ENCODE results near the gene MPST. TPM values are rescaled to one million over a fixed set of nuclear protein-coding genes. Genes with fewer than 3 reads are reported as not detected.

Gene MPST
- total RNA-seq, 1 donor from 2014 or later: 58.8 TPM

- Mint-ChIP-seq H3K9me3 (ENCODE audit: unreplicated experiment) (peaks cover 1% of the 10 kb centered on the region), H3K27ac (ENCODE audit: unreplicated experiment) (no peak overlapping the region), H3K27me3 (ENCODE audit: unreplicated experiment) (peaks cover 4% of the 10 kb centered on the region), H3K4me3 (ENCODE audit: unreplicated experiment) (no peak overlapping the region), H3K4me1 (ENCODE audit: low read depth, unreplicated experiment) (no peaks in the 10 kb centered on the region), H3K36me3 (ENCODE audit: unreplicated experiment) (peaks cover 3% of the 10 kb centered on the region)
- TF ChIP-seq, protein P1, sequence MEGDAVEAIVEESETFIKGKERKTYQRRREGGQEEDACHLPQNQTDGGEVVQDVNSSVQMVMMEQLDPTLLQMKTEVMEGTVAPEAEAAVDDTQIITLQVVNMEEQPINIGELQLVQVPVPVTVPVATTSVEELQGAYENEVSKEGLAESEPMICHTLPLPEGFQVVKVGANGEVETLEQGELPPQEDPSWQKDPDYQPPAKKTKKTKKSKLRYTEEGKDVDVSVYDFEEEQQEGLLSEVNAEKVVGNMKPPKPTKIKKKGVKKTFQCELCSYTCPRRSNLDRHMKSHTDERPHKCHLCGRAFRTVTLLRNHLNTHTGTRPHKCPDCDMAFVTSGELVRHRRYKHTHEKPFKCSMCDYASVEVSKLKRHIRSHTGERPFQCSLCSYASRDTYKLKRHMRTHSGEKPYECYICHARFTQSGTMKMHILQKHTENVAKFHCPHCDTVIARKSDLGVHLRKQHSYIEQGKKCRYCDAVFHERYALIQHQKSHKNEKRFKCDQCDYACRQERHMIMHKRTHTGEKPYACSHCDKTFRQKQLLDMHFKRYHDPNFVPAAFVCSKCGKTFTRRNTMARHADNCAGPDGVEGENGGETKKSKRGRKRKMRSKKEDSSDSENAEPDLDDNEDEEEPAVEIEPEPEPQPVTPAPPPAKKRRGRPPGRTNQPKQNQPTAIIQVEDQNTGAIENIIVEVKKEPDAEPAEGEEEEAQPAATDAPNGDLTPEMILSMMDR (IDR thresholded peaks at IDR 0.05; ENCODE audit: partially characterized antibody, unreplicated experiment): no peak
- DNase-seq: no peak
Measured at GRCh38 chr22:36991206-36991605, 28.3 kb upstream of the MPST start.

DNA sequence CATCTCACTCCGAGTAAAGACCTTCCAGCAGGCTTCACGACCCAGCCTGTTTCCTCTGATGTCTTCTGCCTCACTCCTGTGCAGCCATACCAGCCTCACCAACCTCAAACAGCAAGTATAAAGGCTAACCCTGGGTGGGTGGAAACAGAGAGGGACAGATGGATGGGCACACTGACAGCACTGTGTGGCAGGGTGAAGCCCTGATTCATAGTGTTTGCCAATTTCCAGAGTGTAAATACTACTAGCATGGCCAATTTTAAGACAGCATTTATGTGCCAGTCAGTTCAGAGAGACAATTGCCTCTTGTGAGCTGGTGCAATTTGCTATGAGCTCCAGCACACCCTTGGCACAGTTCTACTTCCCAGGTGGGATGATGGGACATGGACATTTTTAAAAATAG, 21.8 kb upstream of the MPST start:
- H3K36me3 Mint-ChIP-seq (ENCODE audit: unreplicated experiment): no peaks in the 10 kb centered on the region
- TF ChIP-seq, protein P1 (IDR thresholded peaks at IDR 0.05; ENCODE audit: partially characterized antibody, unreplicated experiment): no peak
- H3K27me3 Mint-ChIP-seq (ENCODE audit: unreplicated experiment): peaks cover 6% of the 10 kb centered on the region
- H3K4me3 Mint-ChIP-seq (ENCODE audit: unreplicated experiment): no peak overlapping the region
- no peak overlapping the region for H3K27ac Mint-ChIP-seq (ENCODE audit: unreplicated experiment)
- no peaks in the 10 kb centered on the region for H3K4me1 Mint-ChIP-seq (ENCODE audit: low read depth, unreplicated experiment)
- H3K9me3 Mint-ChIP-seq (ENCODE audit: unreplicated experiment): no peaks in the 10 kb centered on the region
- no peak for DNase-seq

GRCh38 chr22:36998620-36999351, 20.8 kb upstream of the MPST start:
- H3K4me3 Mint-ChIP-seq (ENCODE audit: unreplicated experiment): no peak overlapping the region
- H3K9me3 Mint-ChIP-seq (ENCODE audit: unreplicated experiment): peaks cover 3% of the 10 kb centered on the region
- peaks cover 5% of the 10 kb centered on the region for H3K27me3 Mint-ChIP-seq (ENCODE audit: unreplicated experiment)
- no peaks in the 10 kb centered on the region for H3K4me1 Mint-ChIP-seq (ENCODE audit: low read depth, unreplicated experiment)
- DNase-seq: no peak
- H3K27ac Mint-ChIP-seq (ENCODE audit: unreplicated experiment): no peak overlapping the region
- TF ChIP-seq, protein P1 (IDR thresholded peaks at IDR 0.05; ENCODE audit: partially characterized antibody, unreplicated experiment): no peak
- H3K36me3 Mint-ChIP-seq (ENCODE audit: unreplicated experiment): no peaks in the 10 kb centered on the region

GRCh38 chr22:36999463-36999862, 20.1 kb upstream of the MPST start:
- H3K36me3 Mint-ChIP-seq (ENCODE audit: unreplicated experiment): no peaks in the 10 kb centered on the region
- peaks cover 3% of the 10 kb centered on the region for H3K9me3 Mint-ChIP-seq (ENCODE audit: unreplicated experiment)
- H3K4me1 Mint-ChIP-seq (ENCODE audit: low read depth, unreplicated experiment): no peaks in the 10 kb centered on the region
- no peak for DNase-seq
- no peak overlapping the region for H3K4me3 Mint-ChIP-seq (ENCODE audit: unreplicated experiment)
- H3K27me3 Mint-ChIP-seq (ENCODE audit: unreplicated experiment): peaks cover 3% of the 10 kb centered on the region
- TF ChIP-seq, protein P1 (IDR thresholded peaks at IDR 0.05; ENCODE audit: partially characterized antibody, unreplicated experiment): no peak
- H3K27ac Mint-ChIP-seq (ENCODE audit: unreplicated experiment): no peak overlapping the region

DNA sequence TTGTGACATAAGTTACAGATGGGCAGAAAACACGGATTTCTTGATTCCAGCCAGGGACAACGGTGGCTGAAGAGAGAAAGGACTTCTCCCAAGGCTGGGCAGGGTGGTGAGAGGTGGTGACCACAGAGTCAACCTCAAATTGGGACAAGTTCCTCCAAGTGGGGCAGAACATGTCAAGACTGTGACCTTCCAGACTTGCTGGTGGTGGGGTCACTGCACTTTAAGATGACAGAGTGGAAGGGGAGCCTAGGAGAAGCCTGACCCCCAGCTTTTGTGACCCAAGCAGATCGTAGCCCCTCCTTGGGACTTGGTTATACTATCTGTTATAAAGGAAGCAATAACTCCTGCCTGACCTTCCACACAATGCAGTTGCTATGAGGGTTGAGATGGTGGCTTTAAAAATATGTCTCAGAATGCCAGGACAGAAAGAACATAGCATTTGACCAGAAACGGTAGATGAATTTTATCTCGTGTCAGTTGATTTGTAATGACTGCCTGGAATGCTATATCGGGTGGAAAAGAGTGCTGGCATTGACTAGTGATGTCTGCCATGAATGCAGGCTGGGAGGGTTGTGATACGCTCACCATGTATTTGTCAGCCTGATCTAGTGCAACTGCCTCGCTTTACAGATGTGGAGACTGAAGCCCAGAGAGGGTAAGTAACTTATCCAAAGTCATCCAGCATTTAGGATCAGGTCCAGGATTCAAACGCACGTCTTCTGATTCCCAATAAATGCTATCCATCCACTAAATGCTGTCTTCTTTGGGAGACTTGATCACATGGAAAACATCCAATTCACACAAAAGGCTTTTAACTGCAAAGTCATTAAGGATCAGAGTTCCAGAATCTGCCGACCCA, 18.6 kb upstream of the MPST start:
- no peak overlapping the region for H3K27ac Mint-ChIP-seq (ENCODE audit: unreplicated experiment)
- peaks cover 4% of the 10 kb centered on the region for H3K27me3 Mint-ChIP-seq (ENCODE audit: unreplicated experiment)
- TF ChIP-seq, protein P1 (IDR thresholded peaks at IDR 0.05; ENCODE audit: partially characterized antibody, unreplicated experiment): no peak
- peaks cover 3% of the 10 kb centered on the region for H3K9me3 Mint-ChIP-seq (ENCODE audit: unreplicated experiment)
- no peak overlapping the region for H3K4me3 Mint-ChIP-seq (ENCODE audit: unreplicated experiment)
- no peaks in the 10 kb centered on the region for H3K36me3 Mint-ChIP-seq (ENCODE audit: unreplicated experiment)
- DNase-seq: no peak
- no peaks in the 10 kb centered on the region for H3K4me1 Mint-ChIP-seq (ENCODE audit: low read depth, unreplicated experiment)
